B cell (primary cell): ENCODE results near the gene ABCA8.

ENCODE experiments used
- CTCF ChIP-seq: fragments of 200-600 bp; IDR thresholded peaks from one replicate; pipeline ENCODE4 v1.8.0; 2022; ENCODE audit warnings: antibody characterized with exemption, mild to moderate bottlenecking
- EZH2 ChIP-seq: IDR thresholded peaks from 2 replicates; pipeline ENCODE4 v1.6.1; 2012; ENCODE audit warnings: borderline replicate concordance, low read depth, mild to moderate bottlenecking, moderate library complexity, low read length; ENCODE audit not compliant: insufficient read depth, poor library complexity, severe bottlenecking

- TF ChIP-seq CTCF: no peak
- TF ChIP-seq EZH2: no peak
Observed at GRCh38 chr17:68910789-68911431, 44.3 kb downstream of the ABCA8 start.
